GOT3 (cell line): Measurements from ENCODE around the gene AR.

Experiments
- DNase-seq: peaks from one replicate; lab custom pipeline; 2025; ENCODE audit warnings: mixed read lengths; lab: John Stamatoyannopoulos, UW

AR gene

DNA sequence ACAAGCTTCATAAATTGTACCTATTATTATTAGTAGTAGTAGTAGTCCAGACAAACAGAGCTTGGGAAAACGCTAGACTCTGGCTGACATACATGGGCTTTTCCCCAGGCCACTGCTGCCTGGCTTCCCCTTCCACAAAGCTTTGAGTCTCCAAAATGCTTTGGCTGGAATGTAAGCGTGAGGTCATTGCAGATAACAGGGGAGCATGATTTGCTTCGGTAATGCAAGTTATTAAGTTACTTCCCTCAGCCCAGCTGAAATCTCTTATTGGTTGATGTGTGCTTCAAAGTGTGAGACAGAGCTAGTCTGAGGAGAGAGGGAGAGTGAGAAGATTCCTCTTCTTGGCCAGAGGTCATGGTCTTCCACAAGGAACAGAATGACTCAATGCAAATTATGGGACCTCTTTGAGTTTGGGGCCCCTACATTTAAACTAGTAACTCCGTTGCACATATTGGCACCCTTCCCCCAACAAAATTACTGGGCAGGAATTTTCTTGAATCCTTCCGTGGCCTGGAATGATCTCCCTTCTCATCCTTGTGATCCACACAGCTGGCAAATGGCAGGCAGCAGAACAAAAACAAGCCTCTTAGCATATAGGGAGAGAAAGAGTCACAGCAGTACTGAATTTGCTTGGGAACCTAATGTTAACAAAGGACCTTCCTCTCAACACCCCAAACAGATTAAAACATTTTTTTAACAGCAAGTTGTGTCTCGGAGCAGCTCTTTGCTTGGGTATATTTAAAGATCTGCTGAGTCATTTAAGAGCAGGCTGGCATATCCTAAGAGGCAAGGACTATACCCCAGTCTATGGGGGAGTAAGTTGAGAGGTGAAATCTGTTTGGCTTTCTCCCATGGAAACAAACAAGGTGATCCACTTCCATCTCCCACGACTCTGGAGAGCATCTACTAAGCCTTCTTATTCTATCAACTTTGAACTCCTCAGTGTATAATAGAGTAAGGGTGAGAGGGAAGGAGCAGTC, 19.9 kb downstream of the AR start:
- no peak for DNase-seq

DNA sequence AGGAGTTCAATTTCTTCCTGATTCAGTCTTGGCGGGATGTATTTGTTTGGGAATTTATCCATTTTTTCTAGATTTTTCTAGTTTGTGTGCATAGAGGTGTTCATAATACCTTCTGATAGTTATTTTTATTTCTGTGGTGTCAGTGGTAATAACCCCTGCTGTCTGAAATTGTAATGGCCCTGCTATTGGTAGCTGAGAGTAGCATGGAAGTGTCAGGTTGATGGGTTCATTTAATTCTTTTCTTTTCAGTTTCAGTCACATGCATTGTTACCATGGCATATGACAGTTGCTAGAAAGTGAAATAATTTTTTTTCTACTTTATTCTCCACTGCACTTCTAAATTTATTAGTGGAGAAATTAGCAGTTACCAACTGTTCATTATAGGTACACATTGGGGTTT, 20.7 kb downstream of the AR start:
- no peak for DNase-seq

DNA sequence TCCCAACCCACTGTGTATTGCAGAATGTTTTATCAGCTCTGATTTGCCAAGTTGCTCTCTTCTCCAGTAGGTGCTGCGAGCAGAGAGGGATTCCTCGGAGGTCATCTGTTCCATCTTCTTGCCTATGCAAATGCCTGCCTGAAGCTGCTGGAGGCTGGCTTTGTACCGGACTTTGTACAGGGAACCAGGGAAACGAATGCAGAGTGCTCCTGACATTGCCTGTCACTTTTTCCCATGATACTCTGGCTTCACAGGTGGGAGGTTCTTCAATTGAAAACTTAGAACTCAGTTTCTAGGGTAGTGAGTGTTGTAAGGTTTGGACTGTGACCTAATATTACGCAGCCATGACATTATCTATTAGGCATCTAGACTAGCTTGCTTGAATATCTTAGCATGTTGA, 24.9 kb downstream of the AR start:
- no peak for DNase-seq

- DNase-seq = no peak
These were observed 27.0 kb downstream of the AR start for GRCh38 chrX:67570839-67571238.

DNA sequence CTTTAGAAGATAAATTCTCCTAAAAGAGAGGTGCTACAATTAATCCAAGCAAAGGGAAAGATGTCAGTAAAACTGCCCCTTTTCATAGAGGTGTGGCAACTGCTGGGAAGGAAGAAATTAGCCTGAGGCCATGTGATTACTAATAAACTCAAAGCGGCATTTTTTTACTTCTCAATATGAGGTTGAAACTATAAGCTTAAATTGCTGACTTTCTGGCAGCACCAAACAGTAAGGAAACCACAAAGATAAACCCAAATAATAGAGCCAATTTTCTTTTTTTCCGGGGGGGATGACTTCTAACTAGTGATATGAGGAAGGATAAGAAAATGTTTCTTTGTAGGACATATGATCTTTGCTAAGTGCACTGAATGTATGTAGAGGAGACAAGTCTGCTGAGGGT, 30.9 kb downstream of the AR start:
- no peak for DNase-seq

DNA sequence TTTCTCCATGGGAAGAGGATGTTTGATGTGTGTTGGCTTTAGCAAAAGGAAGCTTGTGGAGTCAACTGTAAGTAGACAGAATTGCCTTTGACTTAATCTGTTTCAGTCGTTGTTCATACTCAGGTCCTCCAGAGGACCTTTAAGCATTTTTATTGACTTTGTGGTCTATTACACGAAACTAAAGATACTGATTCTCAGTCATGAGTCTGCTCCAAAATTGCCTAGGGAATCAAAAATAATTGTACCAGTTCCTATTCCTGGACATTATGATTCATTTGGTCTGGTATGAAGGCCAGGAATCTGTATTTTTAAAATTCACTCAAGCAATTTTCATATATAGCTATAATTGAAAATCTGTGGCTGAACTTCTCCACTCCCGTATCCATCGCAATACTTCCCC, 38.6 kb downstream of the AR start:
- DNase-seq = no peak

DNA sequence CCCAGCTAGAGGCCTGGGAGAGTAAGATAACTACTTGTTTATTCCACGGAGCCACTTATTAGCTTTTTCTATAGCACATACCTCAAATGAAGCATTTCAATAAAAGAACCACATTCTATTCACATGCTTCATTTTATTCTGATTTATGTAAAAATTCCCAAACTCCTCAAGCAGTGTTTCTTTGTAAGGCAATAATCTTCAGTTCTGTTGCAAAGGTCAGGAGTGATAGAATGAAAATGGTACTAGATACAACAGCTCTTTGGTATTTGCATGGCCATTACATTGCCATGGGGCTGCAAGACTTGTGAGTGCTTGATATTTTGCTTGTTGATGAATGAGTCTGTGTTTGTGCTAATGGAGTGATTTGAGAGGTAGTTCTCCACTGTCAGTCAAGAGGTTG, 39.4 kb downstream of the AR start:
- DNase-seq = no peak

- DNase-seq = no peak
These were observed 41.6 kb downstream of the AR start for GRCh38 chrX:67585401-67585800.

DNA sequence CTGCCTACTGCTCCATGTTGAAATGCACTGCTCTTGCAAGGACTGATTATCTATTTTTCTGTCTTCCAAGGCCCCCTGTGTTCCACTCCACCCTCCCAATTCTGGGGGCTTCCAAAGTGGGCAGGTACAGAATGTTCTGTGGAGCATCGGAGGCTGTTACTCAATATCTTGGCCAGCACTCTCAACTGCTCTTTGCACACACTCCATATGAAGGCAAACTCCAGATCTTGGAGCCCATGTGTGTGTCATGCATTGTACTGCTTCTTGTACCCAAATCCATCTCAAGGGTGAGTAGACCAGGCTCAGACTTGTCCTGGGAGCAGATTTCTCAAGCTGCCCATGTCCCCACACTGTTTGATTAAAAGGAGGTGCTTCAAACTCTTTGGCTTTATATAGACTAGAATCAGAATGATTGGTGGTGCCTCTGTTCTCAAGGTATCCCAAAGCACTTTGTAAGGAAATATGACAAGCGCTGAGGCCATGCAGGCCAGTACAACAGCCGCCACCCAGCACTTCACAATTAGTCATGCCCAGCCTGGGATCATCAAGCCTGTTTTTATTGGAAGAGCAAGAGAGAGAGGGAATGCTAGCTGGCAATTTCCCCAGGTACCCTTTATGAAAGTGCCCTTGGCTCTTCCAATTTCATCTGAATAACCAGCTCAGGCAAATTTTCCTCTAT, 44.3 kb downstream of the AR start:
- no peak for DNase-seq

DNA sequence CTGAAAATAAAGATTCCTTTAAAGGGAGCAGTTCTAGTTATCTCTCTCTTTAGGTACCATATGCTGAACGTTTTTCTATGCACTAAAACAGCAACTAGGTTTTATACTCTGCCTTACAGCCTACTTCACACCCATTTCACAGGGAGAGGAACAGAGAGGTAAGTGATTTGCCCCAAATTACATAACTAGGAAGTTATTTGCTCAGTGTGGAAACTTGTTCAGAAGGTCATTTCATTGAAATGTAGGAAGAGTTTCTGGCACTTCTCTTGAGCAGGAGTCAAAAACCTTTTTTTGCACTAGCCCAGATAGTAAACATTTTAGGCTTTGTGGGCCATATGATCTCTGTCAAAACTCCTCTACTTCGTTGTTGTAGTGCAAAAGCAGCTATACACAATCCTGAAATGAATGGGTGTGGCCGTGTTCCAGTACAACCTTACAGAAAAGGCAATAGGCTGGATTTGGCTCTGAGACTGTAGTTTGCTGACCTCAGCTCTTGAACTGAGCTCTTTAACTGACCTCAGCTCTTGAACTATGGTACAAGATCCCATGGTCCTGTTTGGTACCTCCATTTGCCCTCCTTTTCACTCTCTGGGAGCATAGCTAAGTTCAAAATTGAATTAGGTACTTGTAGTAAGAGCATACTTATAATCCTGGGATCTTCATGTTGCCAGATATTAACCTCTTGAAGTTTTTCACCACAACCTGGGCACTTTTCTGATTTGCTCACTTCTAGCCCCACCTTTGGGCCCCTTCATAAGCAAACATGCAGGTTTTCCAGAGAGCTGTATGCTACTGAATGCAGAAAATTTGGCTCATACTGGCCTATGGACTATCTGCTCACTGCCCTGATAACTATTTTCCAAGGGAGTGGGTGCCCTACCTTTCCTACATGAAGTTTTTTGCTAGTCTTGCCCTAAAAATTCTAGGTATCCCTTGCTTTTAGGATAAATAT, 53.3 kb downstream of the AR start:
- no peak for DNase-seq

DNA sequence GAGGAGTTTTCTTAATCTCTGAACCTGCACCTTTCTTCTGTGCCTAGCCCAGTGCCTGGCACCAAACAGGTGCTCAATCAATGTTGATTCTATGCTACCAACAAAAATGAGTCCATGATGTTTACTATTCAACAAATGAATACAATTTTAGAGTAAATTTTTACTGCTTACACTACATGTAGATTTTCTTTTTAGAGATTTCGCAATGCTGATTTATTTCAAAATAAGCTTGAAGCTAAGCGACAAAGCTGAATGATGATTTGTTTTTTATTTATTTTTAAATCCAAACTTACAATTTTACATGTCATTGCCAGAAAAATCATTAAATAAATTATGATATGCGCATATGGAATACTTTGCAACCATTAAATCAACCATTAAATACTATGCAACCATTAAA, 55.7 kb downstream of the AR start:
- no peak for DNase-seq

GRCh38 chrX:67601771-67602170, 58.0 kb downstream of the AR start:
- DNase-seq = no peak

DNA sequence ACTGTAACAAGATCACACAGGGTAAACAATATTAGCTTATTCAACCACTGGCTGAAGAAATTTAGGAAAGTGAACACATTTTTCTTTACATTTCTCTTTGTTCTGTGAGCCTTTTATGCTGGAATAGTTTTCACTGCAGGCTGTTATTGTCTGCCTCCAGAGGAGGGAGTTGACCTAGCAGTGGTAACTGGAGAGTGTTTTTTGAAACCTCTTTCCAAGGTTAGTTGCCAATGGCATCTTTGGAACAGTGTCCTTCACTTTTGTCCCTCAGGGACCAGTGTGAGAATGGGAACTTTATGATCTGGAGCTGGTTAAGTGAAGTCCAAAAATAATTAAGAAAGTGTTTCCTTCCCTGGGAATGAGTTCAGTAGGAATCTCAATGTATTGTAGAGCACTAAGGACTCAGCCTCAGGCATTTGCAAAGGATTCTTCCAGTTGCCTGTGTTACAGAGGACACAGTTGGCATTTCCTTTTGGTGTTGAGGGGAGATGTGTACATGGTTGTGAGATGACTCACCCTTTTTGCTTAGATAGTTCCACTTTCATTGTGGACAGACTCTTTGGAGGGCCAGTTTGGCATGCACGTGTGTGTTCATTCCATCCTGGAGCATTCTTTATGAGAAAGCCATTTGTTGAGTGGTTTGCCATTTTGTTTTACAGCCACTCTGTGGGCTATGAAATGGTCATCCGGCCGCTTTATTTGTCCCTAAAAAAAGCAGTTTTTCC, 61.3 kb downstream of the AR start:
- no peak for DNase-seq

GRCh38 chrX:67607466-67607865, 63.6 kb downstream of the AR start:
- DNase-seq = no peak

- DNase-seq = no peak
These were observed 66.5 kb downstream of the AR start for GRCh38 chrX:67610282-67610681.

- no peak for DNase-seq
These were observed 68.4 kb downstream of the AR start for GRCh38 chrX:67612231-67612630.

DNA sequence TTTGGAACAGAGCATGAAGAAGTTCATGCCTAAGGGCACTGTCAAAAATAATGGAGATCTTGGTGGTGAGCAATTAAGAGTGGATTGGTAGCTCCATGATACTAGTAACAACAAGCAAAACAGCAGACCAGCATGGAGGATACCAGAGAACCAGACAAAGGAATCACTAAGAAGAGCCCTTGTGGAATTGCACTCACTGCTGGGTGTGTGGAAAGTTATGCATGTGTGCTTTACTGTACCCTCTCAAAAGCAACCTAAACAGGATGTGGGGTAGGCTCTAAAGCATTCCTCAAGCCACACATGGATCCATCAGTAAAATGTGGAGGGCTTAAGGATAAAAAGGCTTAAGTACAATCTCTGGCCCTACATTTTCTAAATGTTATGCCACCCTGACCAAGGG, 69.5 kb downstream of the AR start:
- no peak for DNase-seq

DNA sequence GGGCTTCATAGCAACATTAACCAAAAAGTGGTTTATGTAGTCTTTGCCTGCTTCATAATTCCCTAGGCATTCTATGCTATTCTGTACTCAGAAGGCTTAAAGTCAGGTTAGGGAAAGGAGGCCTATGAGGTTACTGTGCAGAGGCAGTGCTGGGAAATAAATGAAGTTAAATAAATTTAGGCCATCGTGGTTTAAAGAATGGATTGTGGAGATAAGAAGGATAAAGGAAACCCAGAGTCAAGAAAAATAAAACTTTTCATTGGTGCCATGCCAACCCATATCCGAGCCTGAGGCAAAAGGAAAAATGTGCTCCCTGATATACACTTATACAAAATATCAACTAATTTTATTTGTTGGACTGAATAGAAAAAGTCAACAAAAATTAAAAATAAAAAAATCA, 70.2 kb downstream of the AR start:
- DNase-seq = no peak

DNA sequence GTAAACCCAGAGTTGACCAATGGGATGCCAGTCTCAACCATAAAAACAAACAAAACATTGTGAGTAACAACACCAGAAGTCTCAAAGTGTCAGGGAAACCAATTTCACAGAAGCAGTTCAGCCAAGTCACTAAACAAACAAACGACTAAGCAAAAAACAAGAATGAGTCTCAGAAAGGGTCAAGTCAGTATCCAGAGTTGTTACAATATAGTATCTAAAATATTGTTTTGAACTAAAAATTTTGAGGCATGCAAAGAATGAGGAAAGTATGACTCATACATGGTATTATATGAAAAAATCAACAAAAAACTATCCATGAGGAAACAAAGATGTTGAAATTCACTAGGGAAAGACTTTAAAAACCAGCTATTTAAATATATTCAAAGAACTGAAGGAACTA, 70.6 kb downstream of the AR start:
- DNase-seq = no peak

- DNase-seq = no peak
These were observed 75.4 kb downstream of the AR start for GRCh38 chrX:67619253-67619652.

DNA sequence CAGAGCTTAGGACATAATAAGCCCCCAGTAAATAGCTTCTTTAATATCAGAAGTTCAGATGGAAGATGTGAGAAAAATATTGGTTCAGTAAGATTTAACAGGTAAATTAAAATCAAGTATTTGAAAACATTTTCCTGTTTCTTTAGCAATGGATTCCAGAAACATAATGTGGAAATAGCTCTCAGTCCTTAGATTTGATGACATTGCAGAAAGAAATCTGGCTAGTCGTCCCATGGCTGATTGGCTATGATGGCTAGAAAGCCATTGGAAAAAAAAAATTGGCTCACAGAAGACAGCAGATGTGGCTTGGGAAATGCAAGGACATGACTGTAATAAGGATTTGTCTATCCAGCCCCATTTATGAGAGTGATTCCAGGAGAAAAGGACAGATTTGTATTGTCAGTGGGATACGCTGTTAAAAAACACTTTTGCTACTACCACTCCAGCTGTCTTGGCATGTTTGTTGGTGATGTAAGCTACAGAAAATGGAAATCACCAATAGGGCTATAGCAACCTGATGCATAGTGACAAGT, 78.3 kb downstream of the AR start:
- no peak for DNase-seq
